Liver (tissue), 3 donors: ENCODE data around the gene KCNIP4.

Experiments
- GABPA ChIP-seq, 2 donors: IDR thresholded peaks in 1 of 2; conservative IDR thresholded peaks in 1 of 2; 2 replicates each; pipeline ENCODE4 v1.6.1; 2016; ENCODE audit warnings: antibody characterized with exemption in 2 of 2, mild to moderate bottlenecking in 1 of 2, moderate library complexity in 1 of 2
- MAX ChIP-seq: IDR thresholded peaks from 2 replicates; pipeline ENCODE4 v1.6.1; 2016; ENCODE audit warnings: antibody characterized with exemption
- NR2F2 ChIP-seq: IDR thresholded peaks from 2 replicates; pipeline ENCODE4 v1.6.1; 2016; ENCODE audit warnings: antibody characterized with exemption
- RAD21 ChIP-seq, 2 donors: IDR thresholded peaks; 2 replicates each; pipeline ENCODE4 v1.6.1; 2016; ENCODE audit warnings: antibody characterized with exemption in 2 of 2, mild to moderate bottlenecking in 2 of 2
- REST ChIP-seq: IDR thresholded peaks from 2 replicates; pipeline ENCODE4 v1.6.1; 2016; ENCODE audit warnings: antibody characterized with exemption, mild to moderate bottlenecking
- TAF1 ChIP-seq: conservative IDR thresholded peaks from 2 replicates; pipeline ENCODE4 v1.6.1; 2016; ENCODE audit warnings: antibody characterized with exemption, mild to moderate bottlenecking
- TF ChIP-seq, protein P1 (sequence below): fragments of 150-350 bp; IDR thresholded peaks from 2 replicates; pipeline ENCODE4 v1.5.1; 2017; ENCODE audit warnings: improper control_type of control experiment, low read depth, low read length; ENCODE audit not compliant: missing input control
- TF ChIP-seq, protein P2 (sequence below): IDR thresholded peaks from 2 replicates; pipeline ENCODE4 v1.6.1; 2016; ENCODE audit warnings: antibody characterized with exemption
- donor health status: healthy.
- donor health status: healthy.

DNA sequence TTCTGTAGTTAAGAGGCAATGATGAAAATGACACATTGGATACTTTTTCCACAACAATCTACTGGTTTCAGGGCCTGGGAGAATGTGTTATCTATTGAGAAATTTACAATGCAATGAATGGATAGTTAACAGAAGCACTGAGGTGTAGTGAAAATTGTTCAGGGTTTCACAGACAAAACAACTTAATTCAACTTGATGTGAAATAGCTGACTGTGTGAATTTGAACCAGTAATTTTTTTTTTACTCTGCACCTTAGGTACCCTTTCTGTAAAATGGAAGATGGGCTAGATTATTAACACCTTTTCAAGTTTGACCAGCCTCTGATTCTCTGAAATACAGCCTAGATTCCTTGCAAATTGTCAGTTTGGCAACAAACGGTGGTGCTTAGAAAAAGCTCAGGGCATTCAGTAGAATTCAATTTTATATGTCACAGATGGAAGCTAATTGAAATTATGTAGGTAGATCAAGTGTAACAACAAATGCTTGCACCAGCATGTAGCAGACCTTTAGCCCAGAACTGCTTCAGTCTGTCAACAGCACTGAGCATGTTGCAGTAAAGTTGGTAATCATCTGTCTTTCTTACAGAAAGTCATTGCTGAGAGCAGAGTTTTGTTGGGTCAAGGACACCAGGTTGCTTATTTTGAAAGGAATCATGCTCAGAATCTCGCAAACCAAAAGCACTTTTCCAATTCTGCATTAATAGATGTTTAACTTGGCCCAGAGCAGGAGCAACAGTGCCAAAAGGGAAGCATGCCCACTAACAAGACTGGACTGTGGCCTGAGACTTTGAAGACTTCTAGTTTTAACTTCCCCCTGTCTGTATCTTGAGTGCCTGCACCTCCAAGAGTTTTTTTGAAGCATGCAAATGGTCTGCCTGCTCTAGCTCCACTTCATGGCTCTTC, 721.7 kb downstream of the KCNIP4 start:
- TF ChIP-seq, protein P1, sequence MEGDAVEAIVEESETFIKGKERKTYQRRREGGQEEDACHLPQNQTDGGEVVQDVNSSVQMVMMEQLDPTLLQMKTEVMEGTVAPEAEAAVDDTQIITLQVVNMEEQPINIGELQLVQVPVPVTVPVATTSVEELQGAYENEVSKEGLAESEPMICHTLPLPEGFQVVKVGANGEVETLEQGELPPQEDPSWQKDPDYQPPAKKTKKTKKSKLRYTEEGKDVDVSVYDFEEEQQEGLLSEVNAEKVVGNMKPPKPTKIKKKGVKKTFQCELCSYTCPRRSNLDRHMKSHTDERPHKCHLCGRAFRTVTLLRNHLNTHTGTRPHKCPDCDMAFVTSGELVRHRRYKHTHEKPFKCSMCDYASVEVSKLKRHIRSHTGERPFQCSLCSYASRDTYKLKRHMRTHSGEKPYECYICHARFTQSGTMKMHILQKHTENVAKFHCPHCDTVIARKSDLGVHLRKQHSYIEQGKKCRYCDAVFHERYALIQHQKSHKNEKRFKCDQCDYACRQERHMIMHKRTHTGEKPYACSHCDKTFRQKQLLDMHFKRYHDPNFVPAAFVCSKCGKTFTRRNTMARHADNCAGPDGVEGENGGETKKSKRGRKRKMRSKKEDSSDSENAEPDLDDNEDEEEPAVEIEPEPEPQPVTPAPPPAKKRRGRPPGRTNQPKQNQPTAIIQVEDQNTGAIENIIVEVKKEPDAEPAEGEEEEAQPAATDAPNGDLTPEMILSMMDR, result no peak
- no peak for TF ChIP-seq RAD21 (IDR thresholded peaks at IDR 0.05)
- TF ChIP-seq REST, result no peak
- TF ChIP-seq TAF1, result no peak
- TF ChIP-seq MAX, result no peak
- TF ChIP-seq, protein P2, sequence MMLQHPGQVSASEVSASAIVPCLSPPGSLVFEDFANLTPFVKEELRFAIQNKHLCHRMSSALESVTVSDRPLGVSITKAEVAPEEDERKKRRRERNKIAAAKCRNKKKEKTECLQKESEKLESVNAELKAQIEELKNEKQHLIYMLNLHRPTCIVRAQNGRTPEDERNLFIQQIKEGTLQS, result no peak
- TF ChIP-seq GABPA (IDR thresholded peaks at IDR 0.05 in 1 of 2, conservative IDR thresholded peaks at IDR 0.05 in 1 of 2), result no peak
- TF ChIP-seq NR2F2, result no peak
